ENCODE results near the gene ACBD7.

DNA sequence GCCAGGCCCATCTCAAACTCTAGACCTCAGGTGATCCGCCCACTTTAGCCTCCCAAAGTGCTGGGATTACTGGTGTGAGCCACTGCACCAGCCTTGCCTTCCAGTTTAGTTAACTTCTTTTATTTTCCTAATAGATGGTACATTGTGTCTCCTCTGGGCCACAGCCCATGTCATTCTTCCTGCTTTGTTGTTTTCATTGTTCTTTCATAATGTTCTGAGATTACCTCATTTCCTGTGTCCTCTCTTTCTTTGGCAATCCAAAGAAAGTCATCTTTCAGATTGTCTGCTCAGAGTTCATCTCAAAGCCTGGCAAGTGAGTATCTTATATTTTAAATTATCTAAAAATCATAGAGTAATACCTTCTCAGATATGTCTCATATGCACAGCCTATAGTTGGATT, 44.9 kb downstream of the ACBD7 start, which contains the start of gene OLAH:
- TF ChIP-seq TAF1 (IDR thresholded peaks at IDR 0.05; ENCODE audit: low read depth, low read length) (no peak), POLR2A (IDR thresholded peaks at IDR 0.05; ENCODE audit: low read depth, low read length) (no peak)
